OCI-LY3 (cell line): ENCODE measurements around the gene SELPLG.

Source experiments
- H2AFZ ChIP-seq: fragments of 200-600, 300-600 bp; shearing (Covaris generic); 2 replicates; pipeline ENCODE4 v1.6.0; 2014; ENCODE audit warnings: antibody characterized with exemption, low read depth, low read length
- H3K27ac ChIP-seq: fragments of 200-600, 300-600 bp; sonication (generic); 2 replicates; pipeline ENCODE4 v1.5.1; 2014; ENCODE audit warnings: mild to moderate bottlenecking, low read length, moderate library complexity, mixed read lengths
- H3K27me3 ChIP-seq: fragments of 200-600, 300-600 bp; sonication (generic); 2 replicates; pipeline ENCODE4 v1.6.1; 2014; ENCODE audit warnings: low read depth, low read length, mixed read lengths
- H3K36me3 ChIP-seq: fragments of 200-600, 300-600 bp; sonication (generic); replicated peaks from 2 replicates; pipeline ENCODE3; 2014; ENCODE audit warnings: low read depth, low read length, mixed read lengths
- H3K4me1 ChIP-seq: fragments of 300-600, 200-600 bp; sonication (generic); 2 replicates; pipeline ENCODE4 v1.6.1; 2014; ENCODE audit warnings: low read length, mixed read lengths
- H3K4me2 ChIP-seq: fragments of 200-600, 300-600 bp; sonication (generic); 2 replicates; pipeline ENCODE4 v1.6.1; 2014; ENCODE audit warnings: low read length, mixed read lengths
- H3K4me3 ChIP-seq: fragments of 300-600, 200-600 bp; sonication (generic); 2 replicates; pipeline ENCODE4 v1.5.1; 2014; ENCODE audit warnings: antibody characterized with exemption, mild to moderate bottlenecking, low read length, moderate library complexity
- H3K79me2 ChIP-seq: fragments of 300-600, 200-600 bp; shearing (Covaris generic); 2 replicates; pipeline ENCODE4 v1.6.1; 2014; ENCODE audit warnings: mild to moderate bottlenecking, low read length, mixed read lengths
- H3K9ac ChIP-seq: fragments of 300-600, 200-600 bp; shearing (Covaris generic); 2 replicates; pipeline ENCODE4 v1.6.0; 2014; ENCODE audit warnings: mild to moderate bottlenecking, low read length, moderate library complexity
- H3K9me3 ChIP-seq: fragments of 200-600, 300-600 bp; shearing (Covaris generic); 2 replicates; pipeline ENCODE4 v1.6.1; 2014; ENCODE audit warnings: low read length, mixed read lengths; ENCODE audit not compliant: insufficient read depth
- H4K20me1 ChIP-seq: fragments of 200-600, 300-600 bp; sonication (generic); 2 replicates; pipeline ENCODE4 v1.6.1; 2016; ENCODE audit warnings: low read length, mixed read lengths; ENCODE audit not compliant: insufficient read depth
- EZH2phosphoT487 ChIP-seq: fragments of 200-600 bp; shearing (Covaris generic); IDR thresholded peaks from 2 replicates; pipeline ENCODE4 v1.6.1; 2018; ENCODE audit warnings: antibody characterized with exemption, mixed run types, low read depth
- TF ChIP-seq, protein P1 (sequence below): fragments of 200-600, 300-600 bp; sonication (generic); IDR thresholded peaks from 2 replicates; pipeline ENCODE4 v1.5.1; 2014; ENCODE audit warnings: antibody characterized with exemption, low read length, low read depth

Gene SELPLG

DNA sequence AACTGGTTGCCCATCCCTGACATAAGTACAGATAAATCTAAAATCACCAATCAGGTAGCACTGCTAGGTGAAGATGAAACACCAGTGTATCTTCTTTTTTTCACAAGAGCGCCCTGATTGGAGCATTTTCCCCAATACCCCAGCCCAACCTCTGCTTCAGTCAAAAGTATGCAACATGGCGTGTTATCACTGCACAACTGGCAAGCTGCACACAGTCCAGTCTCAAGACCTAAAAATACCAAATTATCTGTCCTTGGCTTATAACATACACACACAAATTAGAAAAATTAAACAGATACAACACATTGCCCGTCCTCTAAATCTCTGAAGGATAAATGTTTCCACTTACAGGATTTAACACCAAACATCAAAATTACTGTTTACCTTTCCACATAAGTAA lies 20.2 kb upstream of the SELPLG start:
- Histone ChIP-seq H3K27me3 (no peaks in the 10 kb centered on the region), H3K4me2 (no peak overlapping the region), H3K9ac (no peak overlapping the region), H3K79me2 (no peaks in the 10 kb centered on the region), H4K20me1 (no peaks in the 10 kb centered on the region; the same call in 1 of the 2 replicates), H3K27ac (no peak overlapping the region), H3K9me3 (no peaks in the 10 kb centered on the region), H3K36me3 (peaks cover 41% of the 10 kb centered on the region), H3K4me3 (no peak overlapping the region), H2AFZ (no peak overlapping the region), H3K4me1 (no peaks in the 10 kb centered on the region)
- TF ChIP-seq, protein P1, sequence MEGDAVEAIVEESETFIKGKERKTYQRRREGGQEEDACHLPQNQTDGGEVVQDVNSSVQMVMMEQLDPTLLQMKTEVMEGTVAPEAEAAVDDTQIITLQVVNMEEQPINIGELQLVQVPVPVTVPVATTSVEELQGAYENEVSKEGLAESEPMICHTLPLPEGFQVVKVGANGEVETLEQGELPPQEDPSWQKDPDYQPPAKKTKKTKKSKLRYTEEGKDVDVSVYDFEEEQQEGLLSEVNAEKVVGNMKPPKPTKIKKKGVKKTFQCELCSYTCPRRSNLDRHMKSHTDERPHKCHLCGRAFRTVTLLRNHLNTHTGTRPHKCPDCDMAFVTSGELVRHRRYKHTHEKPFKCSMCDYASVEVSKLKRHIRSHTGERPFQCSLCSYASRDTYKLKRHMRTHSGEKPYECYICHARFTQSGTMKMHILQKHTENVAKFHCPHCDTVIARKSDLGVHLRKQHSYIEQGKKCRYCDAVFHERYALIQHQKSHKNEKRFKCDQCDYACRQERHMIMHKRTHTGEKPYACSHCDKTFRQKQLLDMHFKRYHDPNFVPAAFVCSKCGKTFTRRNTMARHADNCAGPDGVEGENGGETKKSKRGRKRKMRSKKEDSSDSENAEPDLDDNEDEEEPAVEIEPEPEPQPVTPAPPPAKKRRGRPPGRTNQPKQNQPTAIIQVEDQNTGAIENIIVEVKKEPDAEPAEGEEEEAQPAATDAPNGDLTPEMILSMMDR: no peak
- TF ChIP-seq EZH2phosphoT487: no peak

DNA sequence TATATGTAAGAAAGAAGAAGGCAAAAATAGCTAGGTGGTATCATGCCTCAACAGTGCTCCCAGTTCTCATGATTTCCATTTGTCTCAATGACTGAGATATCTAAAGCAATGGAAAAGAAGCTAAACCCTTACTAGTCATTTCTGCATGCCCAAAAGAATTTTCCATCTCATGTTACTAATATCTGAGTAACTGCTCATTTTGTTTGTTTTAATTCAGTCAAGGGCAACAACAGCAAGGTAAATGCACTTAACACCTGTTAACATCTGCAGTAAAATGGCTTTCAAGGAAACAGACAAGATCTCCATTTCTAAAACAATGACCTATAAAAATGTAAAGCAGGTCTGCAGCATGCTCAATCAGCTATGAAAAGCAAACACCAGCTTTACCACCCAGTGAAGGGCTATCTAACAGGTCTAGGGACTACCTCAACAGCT lies 19.4 kb upstream of the SELPLG start:
- no peaks in the 10 kb centered on the region; the same call in 1 of the 2 replicates for H4K20me1 ChIP-seq
- H3K9ac ChIP-seq: no peak overlapping the region
- H3K27ac ChIP-seq: no peak overlapping the region
- no peaks in the 10 kb centered on the region for H3K9me3 ChIP-seq
- H3K4me1 ChIP-seq: no peaks in the 10 kb centered on the region
- no peaks in the 10 kb centered on the region for H3K79me2 ChIP-seq
- H2AFZ ChIP-seq: no peak overlapping the region
- no peaks in the 10 kb centered on the region for H3K27me3 ChIP-seq
- peaks cover 42% of the 10 kb centered on the region for H3K36me3 ChIP-seq
- TF ChIP-seq EZH2phosphoT487: no peak
- TF ChIP-seq, protein P1: no peak
- no peak overlapping the region for H3K4me2 ChIP-seq
- H3K4me3 ChIP-seq: no peak overlapping the region

DNA sequence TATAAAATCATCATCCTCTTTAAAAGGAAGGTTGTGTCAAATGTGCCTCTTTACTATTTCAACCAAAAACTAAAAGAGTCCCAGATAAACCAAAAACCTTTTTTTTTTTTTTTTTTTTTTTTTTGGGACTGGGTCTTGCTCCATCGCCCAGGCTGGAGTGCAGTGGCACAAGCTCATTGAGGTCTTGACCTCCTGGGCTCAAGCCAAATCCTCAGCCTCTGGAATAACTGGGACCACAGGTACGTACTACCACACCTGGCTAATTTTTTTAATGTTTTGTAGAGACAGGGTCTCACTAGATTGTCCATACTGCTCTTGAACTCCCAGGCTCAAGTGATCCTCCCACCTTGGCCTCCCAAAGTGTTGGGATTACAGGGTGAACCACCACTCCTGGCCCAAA lies 16.4 kb upstream of the SELPLG start:
- Histone ChIP-seq H3K9ac (no peak overlapping the region), H3K36me3 (peaks cover 46% of the 10 kb centered on the region), H3K4me2 (no peak overlapping the region), H3K27ac (no peak overlapping the region), H3K4me1 (no peaks in the 10 kb centered on the region), H2AFZ (no peak overlapping the region), H3K79me2 (no peaks in the 10 kb centered on the region), H3K9me3 (no peaks in the 10 kb centered on the region), H4K20me1 (no peaks in the 10 kb centered on the region), H3K27me3 (no peaks in the 10 kb centered on the region), H3K4me3 (no peak overlapping the region)
- no peak for TF ChIP-seq EZH2phosphoT487
- TF ChIP-seq, protein P1: no peak

DNA sequence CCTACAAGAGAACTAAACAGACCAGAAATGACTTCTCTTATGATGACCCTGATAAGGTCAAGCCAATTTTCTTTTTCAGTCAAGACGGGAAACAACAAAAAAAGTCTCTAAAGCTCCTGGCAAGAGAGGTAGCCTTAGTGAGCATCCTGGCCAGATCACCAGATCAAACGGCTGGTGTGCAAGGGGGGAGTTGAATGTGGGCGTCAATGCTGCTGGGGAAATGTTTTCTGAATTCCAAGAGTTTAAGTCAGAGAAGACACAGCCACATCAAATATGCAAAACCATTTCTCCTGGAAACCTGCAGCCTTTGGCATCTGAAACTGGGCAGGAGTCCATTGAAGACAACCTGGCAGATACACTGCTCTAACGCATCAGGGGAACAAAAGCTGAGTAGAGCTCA lies 16.0 kb upstream of the SELPLG start:
- no peaks in the 10 kb centered on the region for H3K4me1 ChIP-seq
- no peak overlapping the region for H2AFZ ChIP-seq
- H4K20me1 ChIP-seq: no peaks in the 10 kb centered on the region
- no peak for TF ChIP-seq EZH2phosphoT487
- TF ChIP-seq, protein P1: no peak
- no peak overlapping the region for H3K27ac ChIP-seq
- H3K4me3 ChIP-seq: no peak overlapping the region
- H3K27me3 ChIP-seq: no peaks in the 10 kb centered on the region
- H3K36me3 ChIP-seq: peaks cover 46% of the 10 kb centered on the region
- no peaks in the 10 kb centered on the region for H3K79me2 ChIP-seq
- H3K9ac ChIP-seq: no peak overlapping the region
- H3K9me3 ChIP-seq: no peaks in the 10 kb centered on the region
- no peak overlapping the region for H3K4me2 ChIP-seq
